Stimulated activated CD4-positive, alpha-beta T cell treated with anti-CD3 and anti-CD28 coated beads, TNF-alpha, amount 100 ng/mL, for 24 hours (primary cell): Measurements from ENCODE around the gene KRT38.
A peak's percentile ranks its signal among the peaks of the same experiment; 100 is the strongest.

Experiments
- DNase-seq, 3 experiments: peaks; one replicate each; pipeline ENCODE4 v3.0.0-alpha.2; 2020; ENCODE audit warnings: low read depth in 3 of 3

KRT38 gene

GRCh38 chr17:41440531-41441033, at the start of gene KRT38:
TSS of gene KRT38 (minus strand) at chr17:41440983. CDS start at chr17:41440921, 62 bp downstream.
- DNase-seq = no peak

GRCh38 chr17:41489531-41489930, 48.7 kb upstream of the KRT38 start, which contains the start of gene KRT36:
TSS of gene KRT36 (minus strand) at chr17:41489910. CDS start at chr17:41489864, 46 bp downstream.
- DNase-seq = no peak

- DNase-seq = peak in 1 of 3 experiments; percentile 50
Measured at GRCh38 chr17:41486809-41487530, 46.2 kb upstream of the KRT38 start.

GRCh38 chr17:41486316-41486715, 45.5 kb upstream of the KRT38 start:
- DNase-seq = no peak

- no peak for DNase-seq
Measured at GRCh38 chr17:41484920-41485904, 44.4 kb upstream of the KRT38 start.

GRCh38 chr17:41483991-41484826, 43.4 kb upstream of the KRT38 start:
- DNase-seq = no peak

- no peak for DNase-seq
Measured at GRCh38 chr17:41483531-41483930, 42.7 kb upstream of the KRT38 start.

GRCh38 chr17:41481036-41481435, 40.3 kb upstream of the KRT38 start, which contains the start of gene KRT35:
TSS of gene KRT35 (minus strand) at chr17:41481151. CDS start at chr17:41481097, 54 bp downstream.
- no peak for DNase-seq

- no peak for DNase-seq
Measured at GRCh38 chr17:41480581-41480980, 39.8 kb upstream of the KRT38 start.

- no peak for DNase-seq
Measured at GRCh38 chr17:41480136-41480535, 39.4 kb upstream of the KRT38 start.

- DNase-seq = no peak
Measured at GRCh38 chr17:41478237-41478636, 37.5 kb upstream of the KRT38 start.

GRCh38 chr17:41476866-41477815, 36.4 kb upstream of the KRT38 start:
- DNase-seq = no peak

- DNase-seq = no peak
Measured at GRCh38 chr17:41475421-41475820, 34.6 kb upstream of the KRT38 start.

GRCh38 chr17:41474863-41475262, 34.1 kb upstream of the KRT38 start:
- DNase-seq = no peak

GRCh38 chr17:41468346-41468745, 27.6 kb upstream of the KRT38 start:
- DNase-seq = no peak

GRCh38 chr17:41467561-41467960, 26.8 kb upstream of the KRT38 start:
- no peak for DNase-seq

GRCh38 chr17:41466988-41467387, 26.2 kb upstream of the KRT38 start, which contains the start of gene KRT32:
TSS of gene KRT32 (minus strand) at chr17:41467386. CDS start at chr17:41467325, 61 bp downstream.
- no peak for DNase-seq

GRCh38 chr17:41464682-41465081, 23.9 kb upstream of the KRT38 start:
- no peak for DNase-seq

GRCh38 chr17:41464173-41464572, 23.4 kb upstream of the KRT38 start:
- DNase-seq = no peak

- no peak for DNase-seq
Measured at GRCh38 chr17:41463746-41464145, 23.0 kb upstream of the KRT38 start.
